ENCODE results near the gene TOE1.

Gene TOE1

DNA sequence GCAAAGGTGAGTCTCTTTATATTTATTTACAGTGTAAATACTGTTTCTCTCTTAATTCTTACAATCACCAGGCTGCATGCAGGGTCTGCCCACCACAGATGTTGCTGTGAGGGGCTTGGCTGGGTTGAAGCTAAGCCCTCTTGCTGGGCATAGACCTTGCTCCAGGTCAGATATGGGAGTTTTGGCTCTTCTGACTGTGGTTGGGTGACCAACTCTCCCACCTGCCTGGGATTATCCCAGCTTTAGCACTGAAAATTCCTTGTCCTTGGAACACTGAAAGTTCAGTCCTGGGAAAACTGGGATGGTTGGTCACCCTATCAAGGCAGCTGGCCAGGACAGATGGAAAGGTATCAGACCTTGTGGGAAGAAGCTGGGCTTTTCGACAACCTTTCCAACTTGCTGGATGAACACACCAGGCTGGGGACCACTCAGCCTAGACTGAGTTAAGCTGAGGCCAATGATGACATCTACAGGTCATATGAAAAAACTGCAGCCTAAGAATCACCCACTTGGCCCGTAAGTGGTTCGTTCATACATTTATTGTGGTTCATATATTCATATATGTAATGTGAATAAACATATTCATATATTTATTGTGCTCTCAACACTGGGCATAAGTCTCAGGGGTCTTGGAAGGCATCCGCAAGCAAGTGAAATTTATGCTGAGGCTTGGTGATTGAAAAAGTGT is 39.8 kb upstream of the TOE1 start (continued):
- TF ChIP-seq ZNF548 (tag by site-specific recombination; IDR thresholded peaks at IDR 0.05) (no peak), ZNF404 (tag by site-specific recombination; IDR thresholded peaks at IDR 0.05) (no peak), ZNF391 (tag by site-specific recombination; IDR thresholded peaks at IDR 0.05; ENCODE audit: borderline replicate concordance, low read depth) (no peak), ZNF426 (tag by site-specific recombination; IDR thresholded peaks at IDR 0.05) (no peak), IKZF3 (tag by site-specific recombination; IDR thresholded peaks at IDR 0.05) (peak; percentile 53; the same call in 1 of the 2 replicates), ZNF280C (tag by site-specific recombination; IDR thresholded peaks at IDR 0.05) (no peak), ZNF335 (tag by site-specific recombination; conservative IDR thresholded peaks at IDR 0.05) (0 out of 2 replicates have a peak, but pooled peaks have one; percentile 26), ZNF707 (tag by site-specific recombination; IDR thresholded peaks at IDR 0.05) (no peak), ZNF214 (tag by site-specific recombination; IDR thresholded peaks at IDR 0.05; ENCODE audit: borderline replicate concordance) (no peak), CTCF (tag by site-specific recombination; IDR thresholded peaks at IDR 0.05) (peak; percentile 54; the same call in 1 of the 2 replicates), ZNF416 (tag by site-specific recombination; IDR thresholded peaks at IDR 0.05) (no peak), ZSCAN16 (tag by site-specific recombination; IDR thresholded peaks at IDR 0.05) (no peak), ZNF660 (tag by site-specific recombination; IDR thresholded peaks at IDR 0.05) (peak; percentile 49; the same call in 1 of the 2 replicates), ZSCAN30 (tag by site-specific recombination; IDR thresholded peaks at IDR 0.05) (0 out of 2 replicates have a peak, but pooled peaks have one; percentile 11), ZNF354C (tag by site-specific recombination; IDR thresholded peaks at IDR 0.05; ENCODE audit: borderline replicate concordance, low read depth) (no peak), ZNF747 (tag by site-specific recombination; IDR thresholded peaks at IDR 0.05) (no peak), ZNF169 (tag by site-specific recombination; IDR thresholded peaks at IDR 0.05) (no peak), ZNF175 (tag by site-specific recombination; IDR thresholded peaks at IDR 0.05) (no peak), ZNF830 (tag by site-specific recombination; IDR thresholded peaks at IDR 0.05; ENCODE audit: low read depth) (no peak), TRIM28 (IDR thresholded peaks at IDR 0.05; ENCODE audit: borderline replicate concordance, low read length) (0 out of 2 replicates have a peak, but pooled peaks have one; percentile 26), GLI4 (tag by site-specific recombination; IDR thresholded peaks at IDR 0.05) (no peak)

DNA sequence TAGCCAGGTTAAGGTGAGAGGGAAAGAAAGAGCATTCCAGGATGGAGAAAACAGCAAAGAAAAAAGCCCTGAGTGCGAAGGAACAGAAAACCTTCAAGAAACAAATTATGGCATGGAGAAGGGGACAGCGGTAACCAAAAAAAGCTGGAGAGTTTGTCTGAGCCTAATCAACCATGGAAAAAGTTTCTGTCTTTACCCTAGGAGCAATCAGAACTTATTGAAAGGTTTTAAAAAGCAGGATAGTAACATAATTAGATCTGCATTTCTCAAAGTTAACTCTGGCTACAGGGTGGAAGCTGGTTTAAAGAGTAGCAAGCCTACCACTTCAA is 39.3 kb upstream of the TOE1 start:
- POLR2A ChIA-PET, result interaction anchor here (0.7 to 2.0 kb wide), 3 partner anchors 286 to 515 kb away, joined by 3 to 5 read pairs (median 4); partner anchors contain the start of gene UROD
- Histone ChIP-seq H3K36me3 (ENCODE audit: control insufficient read depth in 2 of 2, insufficient read depth in 1 of 2, low read length in 2 of 2) (no peaks in the 10 kb centered on the region), H3K9me3 (ENCODE audit: control insufficient read depth, insufficient read depth, low read depth, low read length) (no peaks in the 10 kb centered on the region), H3K4me3 (ENCODE audit: low read depth, low read length) (no peak overlapping the region), H3K4me1 (ENCODE audit: control insufficient read depth, insufficient read depth, low read length) (peaks cover 5% of the 10 kb centered on the region; the same call in 1 of the 2 replicates), H3K27ac (ENCODE audit: extremely low read depth, low read depth, low read length) (no peak overlapping the region)
- CTCF ChIA-PET, result interaction anchor here (0.6 to 13.3 kb wide), 14 partner anchors 9 to 1025 kb away, joined by 3 to 304 read pairs (median 4); partner anchors contain the start of genes BEST4, HECTD3, MUTYH and TOE1
- TF ChIP-seq ZBTB48 (tag by site-specific recombination; IDR thresholded peaks at IDR 0.05) (no peak), ZNF426 (tag by site-specific recombination; IDR thresholded peaks at IDR 0.05) (no peak), ZNF596 (tag by site-specific recombination; IDR thresholded peaks at IDR 0.05) (no peak), ZNF24 (tag by site-specific recombination; IDR thresholded peaks at IDR 0.05) (no peak), YY1 (tag by site-specific recombination; IDR thresholded peaks at IDR 0.05) (no peak), ZNF660 (tag by site-specific recombination; IDR thresholded peaks at IDR 0.05) (no peak), ZNF837 (tag by site-specific recombination; IDR thresholded peaks at IDR 0.05) (no peak), BCL11B (tag by site-specific recombination; IDR thresholded peaks at IDR 0.05; ENCODE audit: low read depth) (no peak), KLF1 (tag by site-specific recombination; IDR thresholded peaks at IDR 0.05) (no peak), ZNF10 (tag by site-specific recombination; IDR thresholded peaks at IDR 0.05) (no peak)
- TF ChIP-seq, protein P1, sequence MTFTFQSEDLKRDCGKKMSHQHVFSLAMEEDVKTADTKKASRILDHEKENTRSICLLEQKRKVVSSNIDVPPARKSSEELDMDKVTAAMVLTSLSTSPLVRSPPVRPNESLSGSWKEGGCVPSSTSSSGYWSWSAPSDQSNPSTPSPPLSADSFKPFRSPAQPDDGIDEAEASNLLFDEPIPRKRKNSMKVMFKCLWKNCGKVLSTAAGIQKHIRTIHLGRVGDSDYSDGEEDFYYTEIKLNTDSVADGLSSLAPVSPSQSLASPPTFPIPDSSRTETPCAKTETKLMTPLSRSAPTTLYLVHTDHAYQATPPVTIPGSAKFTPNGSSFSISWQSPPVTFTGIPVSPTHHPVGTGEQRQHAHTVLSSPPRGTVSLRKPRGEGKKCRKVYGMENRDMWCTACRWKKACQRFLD (tag by site-specific recombination; IDR thresholded peaks at IDR 0.05), result no peak
- TF ChIP-seq, protein P2, sequence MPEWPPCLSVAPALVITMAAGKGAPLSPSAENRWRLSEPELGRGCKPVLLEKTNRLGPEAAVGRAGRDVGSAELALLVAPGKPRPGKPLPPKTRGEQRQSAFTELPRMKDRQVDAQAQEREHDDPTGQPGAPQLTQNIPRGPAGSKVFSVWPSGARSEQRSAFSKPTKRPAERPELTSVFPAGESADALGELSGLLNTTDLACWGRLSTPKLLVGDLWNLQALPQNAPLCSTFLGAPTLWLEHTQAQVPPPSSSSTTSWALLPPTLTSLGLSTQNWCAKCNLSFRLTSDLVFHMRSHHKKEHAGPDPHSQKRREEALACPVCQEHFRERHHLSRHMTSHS (tag by site-specific recombination; IDR thresholded peaks at IDR 0.05), result no peak

Measured in HEK293 (cell line).